K562 (cell line): Measurements from ENCODE around the gene CEP43. TPM values are rescaled to one million over a fixed set of nuclear protein-coding genes. Genes with fewer than 3 reads are reported as not detected.
A peak's percentile ranks its signal among the peaks of the same experiment; 100 is the strongest.

Source experiments
- ARID1B ChIP-seq: fragments of 450-650 bp; IDR thresholded peaks from 2 replicates; pipeline ENCODE4 v1.6.1; 2016; ENCODE audit warnings: antibody characterized with exemption, mild to moderate bottlenecking, inconsistent platforms
- ELF4 ChIP-seq: fragments of 450-650 bp; formaldehyde crosslinking; IDR thresholded peaks from 2 replicates; pipeline ENCODE4 v1.4.0; 2022; ENCODE audit warnings: missing genetic modification characterization
- NELFE ChIP-seq: IDR thresholded peaks from 2 replicates; pipeline ENCODE4 v1.6.1; 2011; ENCODE audit warnings: mild to moderate bottlenecking; ENCODE audit not compliant: insufficient read depth, insufficient read length
- THRAP3 ChIP-seq: fragments of 450-650 bp; IDR thresholded peaks from 2 replicates; pipeline ENCODE4 v1.6.1; 2016; ENCODE audit warnings: mild to moderate bottlenecking, inconsistent platforms, borderline replicate concordance
- TRIM24 ChIP-seq, 2 experiments: fragments of 450-650 bp; IDR thresholded peaks; 2 replicates each; pipeline ENCODE4 v1.6.1; 2016
- ZC3H8 ChIP-seq: fragments of 450-650 bp; IDR thresholded peaks from 2 replicates; pipeline ENCODE4 v1.6.1; 2017
- ZNF584 ChIP-seq: fragments of 200-800 bp; sonication (Bioruptor generic); IDR thresholded peaks from 2 replicates; pipeline ENCODE4 v1.6.1; 2016; ENCODE audit warnings: low read depth, mild to moderate bottlenecking, missing genetic modification characterization, missing compliant biosample characterization
- polyA plus RNA-seq, 8 experiments: library from polyadenylated mRNA; depleted of rRNA in 4 of 8; stranded (reverse) in 5 of 8; unstranded in 3 of 8; fragments of >200 nt; fragmentation: Nextera tagmentation in 2 of 8; fragmentation: Illumina TruSeq in 1 of 8; extraction: Ambion mirVana in 2 of 8; extraction: Trizol in 1 of 8; gene quantifications; 2 replicates each; pipeline versions ENCODE4 v1.2.1 to v1.2.3, GENCODE V29; 2011 to 2014; ENCODE audit warnings: inconsistent platforms in 1 of 8, missing spikeins in 1 of 8
- total RNA-seq, 7 experiments: library from RNA; depleted of rRNA in 6 of 7; stranded (reverse); fragments of >200 nt in 6 of 7; fragmentation: Illumina TruSeq in 2 of 7; extraction: Trizol in 2 of 7; gene quantifications; 2 replicates each; pipeline versions ENCODE4 v1.2.1 to v1.2.3, GENCODE V29; 2011 to 2021; ENCODE audit warnings: low replicate concordance in 1 of 7
- TF ChIP-seq, protein P1 (sequence below), 2 experiments: fragments of 200-800 bp in 1 of 2; sonication (Bioruptor generic) in 1 of 2; sonication (generic) in 1 of 2; formaldehyde crosslinking in 1 of 2; IDR thresholded peaks in 1 of 2; conservative IDR thresholded peaks in 1 of 2; 2 replicates each; pipeline versions ENCODE4 v1.5.0 to v1.6.1; 2016 to 2020; ENCODE audit warnings: missing compliant biosample characterization in 1 of 2, missing genetic modification characterization in 1 of 2, missing genetic modification reagents in 1 of 2
- TF ChIP-seq, protein P2 (sequence below): fragments of 250-450 bp; sonication (Bioruptor Pico); IDR thresholded peaks from 2 replicates; pipeline ENCODE4 v1.8.0; 2022; ENCODE audit warnings: inconsistent platforms
- TF ChIP-seq, protein P3 (sequence below): fragments of 250-450 bp; sonication (Bioruptor Pico); IDR thresholded peaks from 2 replicates; pipeline ENCODE4 v1.4.0; 2020; ENCODE audit warnings: mild to moderate bottlenecking
- TF ChIP-seq, protein P4 (sequence below), 2 experiments: fragments of 450-650 bp; conservative IDR thresholded peaks; 2 replicates each; pipeline ENCODE4 v1.6.1; 2017; ENCODE audit warnings: mild to moderate bottlenecking in 2 of 2, moderate library complexity in 2 of 2
- TF ChIP-seq, protein P5 (sequence below): sonication (generic); formaldehyde crosslinking; IDR thresholded peaks from 2 replicates; pipeline ENCODE4 v1.9.0; 2022; ENCODE audit warnings: mild to moderate bottlenecking, missing genetic modification reagents

CEP43 gene
- total and polyA plus RNA-seq, 9 of the 15 experiments (the other 6 are each of a cell fraction or from before 2014, with no cell fraction given): 15.2 to 55.7 (median 47.4) TPM

DNA sequence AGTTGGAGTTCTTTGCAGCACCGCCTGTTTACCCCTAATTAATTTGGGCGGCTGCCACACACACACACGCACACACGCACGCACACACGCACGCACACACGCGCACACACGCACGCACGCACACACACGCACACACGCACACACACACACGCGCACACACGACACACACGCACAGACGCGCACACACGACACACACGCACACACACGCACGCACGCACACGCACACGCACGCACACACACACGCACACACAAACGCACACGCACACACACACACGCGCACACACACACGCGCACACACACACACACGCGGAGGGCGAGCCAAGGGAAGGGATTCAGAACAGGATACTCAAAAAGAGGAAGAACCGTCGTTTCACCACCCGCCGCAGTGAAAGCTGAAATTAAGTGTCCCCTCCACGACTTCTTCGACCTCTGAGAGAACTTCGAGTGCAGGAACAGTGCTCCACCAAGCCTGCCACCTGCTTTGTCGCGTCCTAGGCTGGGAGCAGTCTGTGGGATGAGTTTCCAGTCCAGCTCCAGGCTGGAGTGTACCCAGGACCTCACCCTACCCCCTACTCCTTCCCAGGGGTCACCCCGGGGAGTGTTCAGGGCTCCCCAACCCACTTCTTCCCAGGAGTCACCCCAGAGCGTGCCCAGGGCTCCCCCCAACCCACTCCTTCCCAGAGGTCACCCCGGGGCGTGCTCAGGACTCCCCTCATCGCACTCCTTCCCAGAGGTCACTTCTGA is 43.9 kb upstream of the CEP43 start (continued):
- TF ChIP-seq ZC3H8 (0 out of 2 replicates have a peak, but pooled peaks have one; percentile 14), NELFE (no peak), ELF4 (CRISPR knock-in tag) (peak; percentile 90), TRIM24 (IDR thresholded peaks at IDR 0.05) (peak in 1 of 2 experiments; percentile 31; a peak in 1 of 4 replicates), THRAP3 (0 out of 2 replicates have a peak, but pooled peaks have one; percentile 78), ZNF584 (CRISPR knock-in tag) (peak; percentile 91; the same call in 1 of the 2 replicates), ARID1B (peak; percentile 48)
- TF ChIP-seq, protein P1, sequence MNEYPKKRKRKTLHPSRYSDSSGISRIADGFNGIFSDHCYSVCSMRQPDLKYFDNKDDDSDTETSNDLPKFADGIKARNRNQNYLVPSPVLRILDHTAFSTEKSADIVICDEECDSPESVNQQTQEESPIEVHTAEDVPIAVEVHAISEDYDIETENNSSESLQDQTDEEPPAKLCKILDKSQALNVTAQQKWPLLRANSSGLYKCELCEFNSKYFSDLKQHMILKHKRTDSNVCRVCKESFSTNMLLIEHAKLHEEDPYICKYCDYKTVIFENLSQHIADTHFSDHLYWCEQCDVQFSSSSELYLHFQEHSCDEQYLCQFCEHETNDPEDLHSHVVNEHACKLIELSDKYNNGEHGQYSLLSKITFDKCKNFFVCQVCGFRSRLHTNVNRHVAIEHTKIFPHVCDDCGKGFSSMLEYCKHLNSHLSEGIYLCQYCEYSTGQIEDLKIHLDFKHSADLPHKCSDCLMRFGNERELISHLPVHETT (CRISPR knock-in tag; conservative IDR thresholded peaks at IDR 0.05 in 1 of 2, IDR thresholded peaks at IDR 0.05 in 1 of 2): peak in 1 of 2 experiments; percentile 69; a peak in 1 of 4 replicates
- TF ChIP-seq, protein P2, sequence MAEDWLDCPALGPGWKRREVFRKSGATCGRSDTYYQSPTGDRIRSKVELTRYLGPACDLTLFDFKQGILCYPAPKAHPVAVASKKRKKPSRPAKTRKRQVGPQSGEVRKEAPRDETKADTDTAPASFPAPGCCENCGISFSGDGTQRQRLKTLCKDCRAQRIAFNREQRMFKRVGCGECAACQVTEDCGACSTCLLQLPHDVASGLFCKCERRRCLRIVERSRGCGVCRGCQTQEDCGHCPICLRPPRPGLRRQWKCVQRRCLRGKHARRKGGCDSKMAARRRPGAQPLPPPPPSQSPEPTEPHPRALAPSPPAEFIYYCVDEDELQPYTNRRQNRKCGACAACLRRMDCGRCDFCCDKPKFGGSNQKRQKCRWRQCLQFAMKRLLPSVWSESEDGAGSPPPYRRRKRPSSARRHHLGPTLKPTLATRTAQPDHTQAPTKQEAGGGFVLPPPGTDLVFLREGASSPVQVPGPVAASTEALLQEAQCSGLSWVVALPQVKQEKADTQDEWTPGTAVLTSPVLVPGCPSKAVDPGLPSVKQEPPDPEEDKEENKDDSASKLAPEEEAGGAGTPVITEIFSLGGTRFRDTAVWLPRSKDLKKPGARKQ (CRISPR knock-in tag): 0 out of 2 replicates have a peak, but pooled peaks have one; percentile 24
- TF ChIP-seq, protein P3, sequence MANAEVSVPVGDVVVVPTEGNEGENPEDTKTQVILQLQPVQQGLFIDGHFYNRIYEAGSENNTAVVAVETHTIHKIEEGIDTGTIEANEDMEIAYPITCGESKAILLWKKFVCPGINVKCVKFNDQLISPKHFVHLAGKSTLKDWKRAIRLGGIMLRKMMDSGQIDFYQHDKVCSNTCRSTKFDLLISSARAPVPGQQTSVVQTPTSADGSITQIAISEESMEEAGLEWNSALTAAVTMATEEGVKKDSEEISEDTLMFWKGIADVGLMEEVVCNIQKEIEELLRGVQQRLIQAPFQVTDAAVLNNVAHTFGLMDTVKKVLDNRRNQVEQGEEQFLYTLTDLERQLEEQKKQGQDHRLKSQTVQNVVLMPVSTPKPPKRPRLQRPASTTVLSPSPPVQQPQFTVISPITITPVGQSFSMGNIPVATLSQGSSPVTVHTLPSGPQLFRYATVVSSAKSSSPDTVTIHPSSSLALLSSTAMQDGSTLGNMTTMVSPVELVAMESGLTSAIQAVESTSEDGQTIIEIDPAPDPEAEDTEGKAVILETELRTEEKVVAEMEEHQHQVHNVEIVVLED: 0 out of 2 replicates have a peak, but pooled peaks have one; percentile 40
- TF ChIP-seq, protein P4, sequence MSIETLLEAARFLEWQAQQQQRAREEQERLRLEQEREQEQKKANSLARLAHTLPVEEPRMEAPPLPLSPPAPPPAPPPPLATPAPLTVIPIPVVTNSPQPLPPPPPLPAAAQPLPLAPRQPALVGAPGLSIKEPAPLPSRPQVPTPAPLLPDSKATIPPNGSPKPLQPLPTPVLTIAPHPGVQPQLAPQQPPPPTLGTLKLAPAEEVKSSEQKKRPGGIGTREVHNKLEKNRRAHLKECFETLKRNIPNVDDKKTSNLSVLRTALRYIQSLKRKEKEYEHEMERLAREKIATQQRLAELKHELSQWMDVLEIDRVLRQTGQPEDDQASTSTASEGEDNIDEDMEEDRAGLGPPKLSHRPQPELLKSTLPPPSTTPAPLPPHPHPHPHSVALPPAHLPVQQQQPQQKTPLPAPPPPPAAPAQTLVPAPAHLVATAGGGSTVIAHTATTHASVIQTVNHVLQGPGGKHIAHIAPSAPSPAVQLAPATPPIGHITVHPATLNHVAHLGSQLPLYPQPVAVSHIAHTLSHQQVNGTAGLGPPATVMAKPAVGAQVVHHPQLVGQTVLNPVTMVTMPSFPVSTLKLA (conservative IDR thresholded peaks at IDR 0.05): 0 out of 4 replicates have a peak, but pooled peaks of 1 of the 2 experiments have one; percentile 22
- TF ChIP-seq, protein P5, sequence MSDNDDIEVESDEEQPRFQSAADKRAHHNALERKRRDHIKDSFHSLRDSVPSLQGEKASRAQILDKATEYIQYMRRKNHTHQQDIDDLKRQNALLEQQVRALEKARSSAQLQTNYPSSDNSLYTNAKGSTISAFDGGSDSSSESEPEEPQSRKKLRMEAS: peak; percentile 74
